Left forelimb (tissue), 1 donor: ENCODE results near the gene PRDM16.

Experiments
- DNase-seq: peaks from one replicate; pipeline ENCODE4 v3.0.0-alpha.2; 2018; ENCODE audit warnings: low spot score

Gene PRDM16

DNA sequence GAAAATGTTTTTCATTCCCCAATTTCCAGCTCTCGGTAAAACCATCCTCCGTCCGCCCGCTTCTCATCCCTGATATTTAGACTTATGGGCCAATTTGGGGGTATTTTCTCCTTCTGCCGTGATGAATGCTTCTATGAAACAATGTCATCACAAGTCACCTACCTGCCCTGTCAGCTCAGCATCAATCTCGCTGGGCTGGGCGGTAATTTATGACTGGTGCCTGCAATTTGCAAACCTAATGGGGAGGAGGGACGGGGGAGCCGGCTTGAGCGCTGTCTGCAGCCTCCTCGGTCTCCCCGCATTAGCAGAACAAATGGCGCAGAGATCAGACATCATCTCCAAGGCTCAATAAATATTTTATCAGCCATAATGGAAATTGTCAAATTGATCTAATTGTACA, 72.1 kb downstream of the PRDM16 start:
- no peak for DNase-seq

GRCh38 chr1:3141836-3142235, 72.8 kb downstream of the PRDM16 start:
- DNase-seq = no peak

DNA sequence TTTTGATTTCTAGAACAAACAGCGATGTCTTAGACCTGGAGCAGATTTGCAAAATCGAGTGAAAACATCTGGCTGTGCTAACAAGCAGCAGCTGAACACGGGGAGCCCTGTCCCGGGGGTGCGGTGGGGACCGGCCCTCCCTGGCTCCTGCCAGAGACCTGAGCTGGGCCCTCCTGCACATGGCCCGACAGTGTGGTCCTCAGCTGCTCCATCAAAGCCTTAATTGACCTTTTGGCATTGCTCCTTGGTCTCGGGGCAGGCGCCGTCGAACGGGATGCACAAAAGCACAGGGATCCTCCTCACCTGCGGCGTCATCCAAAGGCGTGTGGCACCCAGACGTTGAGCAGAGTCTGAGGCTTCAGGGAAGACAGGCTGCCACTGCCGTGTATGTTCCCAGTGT, 73.2 kb downstream of the PRDM16 start:
- DNase-seq = no peak

GRCh38 chr1:3142751-3143150, 73.7 kb downstream of the PRDM16 start:
- DNase-seq = no peak

GRCh38 chr1:3145532-3146325, 76.7 kb downstream of the PRDM16 start:
- no peak for DNase-seq

GRCh38 chr1:3146458-3146857, 77.5 kb downstream of the PRDM16 start:
- DNase-seq = no peak

DNA sequence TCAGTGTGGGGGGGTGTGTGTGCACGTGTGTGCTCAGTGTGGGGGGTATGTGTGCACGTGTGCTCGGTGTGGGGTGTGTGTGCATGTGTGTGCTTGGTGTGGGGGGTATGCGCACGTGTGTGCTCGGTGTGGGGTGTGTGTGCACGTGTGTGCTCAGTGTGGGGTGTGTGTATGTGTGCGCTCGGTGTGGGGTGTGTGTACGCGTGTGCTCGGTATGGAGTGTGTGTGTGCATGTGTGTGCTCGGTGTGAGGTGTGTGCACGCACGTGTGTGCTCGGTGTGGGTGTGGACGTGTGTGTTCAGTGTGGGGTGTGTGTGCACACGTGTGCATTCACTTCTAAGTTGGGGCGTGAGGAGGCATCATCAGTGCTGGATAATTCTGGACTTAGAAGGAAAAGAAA, 77.9 kb downstream of the PRDM16 start:
- no peak for DNase-seq

- DNase-seq = no peak
These were observed 79.2 kb downstream of the PRDM16 start for GRCh38 chr1:3148171-3148570.

DNA sequence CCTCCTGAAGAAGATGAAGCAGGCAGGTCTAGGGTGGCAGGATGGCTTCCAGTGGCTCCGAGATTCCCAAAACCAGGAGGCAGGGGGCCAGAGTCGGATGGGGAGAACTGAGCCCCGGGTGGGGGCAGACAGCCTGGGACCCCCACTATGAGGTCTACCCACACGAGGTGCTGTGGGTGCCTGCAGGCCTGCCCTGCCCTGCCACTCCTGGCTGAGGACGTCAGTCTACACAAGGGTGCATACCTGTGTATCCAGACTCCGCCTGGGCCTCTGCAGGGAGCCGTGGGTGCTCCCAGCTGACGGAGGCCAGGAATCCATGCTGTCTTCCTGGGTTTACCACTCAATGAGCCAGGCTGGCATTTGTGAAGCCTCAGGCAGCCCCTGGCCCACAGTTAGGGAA, 80.3 kb downstream of the PRDM16 start:
- no peak for DNase-seq

DNA sequence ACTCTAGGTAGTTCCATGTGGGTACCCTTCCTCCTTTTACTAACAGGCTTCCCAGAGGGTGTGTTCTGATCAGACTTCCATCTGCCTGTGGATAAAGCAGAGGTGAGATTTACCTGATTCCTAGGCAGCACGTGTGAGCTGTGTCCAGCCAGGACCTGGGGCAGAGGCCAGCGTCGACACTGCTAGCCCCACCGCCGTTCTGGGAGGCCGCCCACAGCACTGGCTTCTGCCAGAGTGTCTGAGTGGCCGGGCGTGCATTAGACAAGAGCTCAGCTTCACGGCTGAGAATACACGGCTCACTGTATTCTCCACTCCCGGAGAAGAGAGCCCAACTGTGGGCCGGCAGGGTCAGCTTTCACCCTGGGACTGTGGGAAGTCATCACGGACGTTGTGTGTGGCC, 82.5 kb downstream of the PRDM16 start:
- no peak for DNase-seq

DNA sequence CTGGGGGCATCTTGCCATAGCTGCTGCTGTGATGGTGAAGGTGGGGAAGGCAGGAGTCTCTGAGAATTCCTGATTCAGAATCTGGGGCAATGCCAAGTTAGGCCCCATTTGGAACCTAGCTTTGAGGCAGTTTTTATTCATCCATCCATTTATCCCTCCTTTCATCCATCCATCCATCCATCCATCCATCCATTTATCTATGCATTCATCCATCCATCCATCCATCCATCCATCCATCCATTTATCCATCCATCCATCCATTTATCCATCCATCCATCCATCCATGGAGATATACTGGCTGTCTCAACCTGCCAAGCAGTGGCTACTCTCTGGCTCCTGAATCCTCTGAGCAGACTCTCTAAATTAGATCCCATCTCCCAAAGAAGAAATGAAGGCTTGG, 83.1 kb downstream of the PRDM16 start:
- DNase-seq = no peak

- DNase-seq = no peak
These were observed 84.2 kb downstream of the PRDM16 start for GRCh38 chr1:3153197-3153596.

DNA sequence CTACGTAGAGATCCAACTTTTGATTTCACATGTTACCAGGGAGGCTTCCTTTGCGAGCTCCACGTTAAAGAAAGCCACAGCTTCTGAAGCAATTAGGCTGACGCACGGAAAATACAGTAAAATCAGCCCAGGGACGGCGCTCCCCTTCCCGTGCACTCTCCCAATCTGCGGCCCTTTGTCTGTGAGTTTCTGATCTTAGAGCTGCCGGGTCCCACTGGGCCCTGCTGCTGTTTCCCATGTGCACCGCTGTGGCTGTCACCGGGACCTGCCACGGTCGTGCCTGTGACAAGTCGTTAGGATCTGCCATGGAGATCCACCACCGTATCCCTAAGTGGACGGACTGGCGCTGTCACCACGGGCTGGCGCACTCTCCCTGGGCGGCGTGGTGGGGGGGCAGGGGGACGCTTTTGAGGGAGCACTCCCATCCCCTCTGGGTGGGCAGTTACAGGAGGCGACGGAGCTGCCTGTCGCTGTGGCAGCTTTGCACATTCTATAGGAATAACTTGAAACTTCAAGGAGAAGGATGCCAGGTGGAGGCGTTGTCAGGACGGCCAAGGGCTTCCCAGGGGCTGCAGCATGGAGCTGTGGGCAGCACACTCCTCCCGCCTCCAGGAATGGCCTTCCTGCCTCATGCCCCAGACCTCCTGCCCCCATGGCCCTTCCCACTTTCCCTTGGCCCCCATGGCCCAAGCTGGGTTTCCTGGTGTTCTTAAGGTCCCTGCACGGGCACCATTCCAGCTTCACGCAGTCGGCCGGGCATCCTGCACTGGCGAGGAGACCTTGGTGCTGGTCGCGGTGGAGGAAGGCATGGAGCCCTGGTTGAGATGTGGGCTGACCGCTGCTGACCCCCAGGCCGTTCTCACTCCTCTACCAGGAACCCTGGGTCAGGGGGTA, 85.1 kb downstream of the PRDM16 start:
- no peak for DNase-seq

GRCh38 chr1:3155056-3155925, 86.3 kb downstream of the PRDM16 start:
- no peak for DNase-seq

GRCh38 chr1:3155926-3156220, 86.9 kb downstream of the PRDM16 start:
- DNase-seq = no peak

DNA sequence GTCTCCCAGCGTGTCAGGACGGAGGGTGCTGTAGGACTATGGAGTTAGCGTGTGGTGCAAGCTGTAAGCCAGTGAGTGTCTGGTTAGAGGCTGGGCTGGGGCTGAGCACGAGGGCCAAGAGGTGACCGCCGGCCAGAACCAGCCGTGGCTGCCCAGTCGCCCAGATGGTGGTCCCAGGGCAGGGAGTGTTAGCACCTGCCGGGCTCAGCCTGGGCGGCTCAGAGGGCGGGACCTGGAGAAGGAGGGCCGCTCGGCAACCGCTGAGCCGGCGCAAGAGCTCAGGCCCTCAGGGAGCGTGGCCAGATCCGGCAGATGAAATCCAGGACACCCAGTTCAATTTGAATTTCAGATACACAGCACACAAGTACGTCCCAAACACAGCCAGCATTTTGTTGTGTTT, 87.9 kb downstream of the PRDM16 start:
- no peak for DNase-seq

DNA sequence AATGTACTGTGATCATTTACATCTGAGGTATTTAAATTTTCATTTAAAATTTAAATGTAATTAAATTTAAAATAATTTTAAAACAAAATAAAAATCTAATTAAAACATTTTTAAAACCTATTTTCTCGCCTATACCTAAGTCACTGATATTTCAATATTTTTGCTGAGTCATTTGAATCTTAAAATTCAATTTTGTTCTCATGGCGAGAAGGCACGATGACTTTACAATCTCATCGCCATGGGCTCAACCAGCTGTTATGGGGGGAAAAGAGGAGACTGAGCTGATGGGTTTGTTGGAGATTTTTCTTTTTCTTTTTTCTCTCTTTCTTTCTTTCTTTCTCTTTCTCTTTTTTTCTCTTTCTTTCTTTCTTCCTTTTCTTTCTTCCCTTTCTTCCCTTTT, 89.3 kb downstream of the PRDM16 start:
- DNase-seq = no peak

- no peak for DNase-seq
These were observed 90.1 kb downstream of the PRDM16 start for GRCh38 chr1:3159121-3159520.

GRCh38 chr1:3159996-3160395, 91.0 kb downstream of the PRDM16 start:
- DNase-seq = no peak

DNA sequence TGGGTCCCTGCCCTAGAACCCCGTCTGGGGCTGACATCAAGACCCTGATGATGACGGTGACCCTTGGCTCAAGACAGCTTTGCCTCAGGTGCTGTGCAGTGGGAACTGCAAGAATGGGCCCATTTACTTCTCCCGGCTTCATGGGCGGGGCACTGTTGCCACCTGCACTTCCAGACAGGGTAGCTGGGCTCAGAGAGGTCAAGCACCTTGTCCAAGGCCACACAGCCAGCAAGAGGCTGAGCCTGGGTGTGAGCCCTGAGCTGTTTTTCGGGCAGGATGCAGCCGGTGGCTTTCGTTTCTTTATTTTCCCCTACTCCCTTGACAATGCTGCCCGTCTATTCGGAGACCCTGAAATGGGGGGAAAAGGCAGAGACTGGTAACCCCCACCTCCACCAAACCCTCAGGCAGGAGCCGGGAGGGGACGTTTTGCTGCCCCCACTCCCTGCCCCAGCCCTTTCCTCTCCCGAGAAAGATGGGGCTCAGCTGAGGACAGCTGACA, 91.7 kb downstream of the PRDM16 start:
- no peak for DNase-seq

DNA sequence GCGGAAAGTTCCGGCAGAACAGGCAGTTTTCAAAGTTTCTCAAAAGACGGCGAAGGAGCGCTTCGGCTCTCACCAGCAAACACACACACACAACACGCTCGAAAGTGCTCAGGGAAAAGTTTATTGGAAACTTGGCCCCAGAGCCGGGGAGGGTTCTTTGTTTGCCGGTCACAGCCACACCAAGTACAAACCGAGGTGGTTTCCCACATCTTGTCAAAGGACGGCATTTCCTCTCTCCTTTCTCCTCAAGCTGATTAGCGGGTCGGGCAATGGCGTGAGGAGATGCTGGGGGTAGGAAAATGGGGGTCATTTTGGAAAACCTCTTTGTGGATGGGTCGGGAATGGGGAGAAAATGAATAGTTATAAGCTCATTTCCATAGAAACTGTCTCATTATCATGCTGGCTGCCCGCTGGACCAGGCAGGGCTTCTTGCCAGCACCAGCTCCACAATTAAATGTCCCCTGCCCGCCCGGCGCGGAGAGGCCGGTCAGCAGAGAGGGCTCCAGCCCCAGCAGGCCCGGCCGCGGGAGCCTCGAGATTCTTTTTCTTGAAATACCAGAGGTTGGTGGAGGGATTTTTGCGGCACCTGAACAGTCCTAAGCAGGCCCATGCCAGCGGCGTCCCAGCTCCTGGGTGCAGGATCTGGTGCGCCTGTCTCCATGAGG, 92.3 kb downstream of the PRDM16 start:
- no peak for DNase-seq
